Nasal cavity respiratory epithelium epithelial cell of viscerocranial mucosa (primary cell): ENCODE data around the gene GRAPL. TPM values are rescaled to one million over a fixed set of nuclear protein-coding genes. Genes with fewer than 3 reads are reported as not detected.

ENCODE experiments used
- total RNA-seq: library from RNA; depleted of rRNA; stranded (reverse); fragments of >200 nt; gene quantifications from 2 replicates; pipeline ENCODE4 v1.2.3, GENCODE V29; 2014

Gene GRAPL
- total RNA-seq = not detected in 2 replicates

GRCh38 chr17:19127148-19127980 lies at the start of gene GRAPL:
TSS of gene GRAPL (plus strand) at chr17:19127589. CDS start at chr17:19127620, 31 bp downstream.

Other genes starting within 250 kb of the GRAPL start
- under 0.01 and 0.07 TPM in 2 replicates for gene SLC5A10, start 175.4 kb upstream of the GRAPL start, total RNA-seq
- 60.3 and 66.3 TPM in 2 replicates for gene FAM83G, start 122.8 kb upstream of the GRAPL start, total RNA-seq
- gene GRAP, start 80.6 kb upstream of the GRAPL start, total RNA-seq = 0.14 TPM in 1 of 2 replicates, not detected in the other
- 16.7 and 40.2 TPM in 2 replicates for gene EPN2, start 109.8 kb downstream of the GRAPL start, total RNA-seq
- 8.0 and 15.4 TPM in 2 replicates for gene B9D1, start 235.1 kb downstream of the GRAPL start, total RNA-seq